NCI-H2196 treated with DMSO at 0.1 percent for 48 hours (cell line): Measurements from ENCODE around the gene CHST3.
"Not testable (repeated sequence)": the region's sequence is repeated elsewhere in the genome, so short reads cannot be mapped to it uniquely, and the experiment has no call there.

Experiments used
- DNase-seq: peaks from one replicate; lab custom pipeline; 2025; ENCODE audit not compliant: unreplicated experiment; lab: John Stamatoyannopoulos, UW

The CHST3 gene

GRCh38 chr10:72027498-72027897 is 63.3 kb downstream of the CHST3 start:
- DNase-seq, result no peak

- DNase-seq, result no peak
Measured at GRCh38 chr10:72029414-72029813, 65.2 kb downstream of the CHST3 start.

- DNase-seq, result no peak
Measured at GRCh38 chr10:72030762-72031543, 66.8 kb downstream of the CHST3 start.

GRCh38 chr10:72031706-72032105 is 67.5 kb downstream of the CHST3 start:
- DNase-seq, result no peak

- DNase-seq, result not testable (repeated sequence)
Measured at GRCh38 chr10:72032409-72033162, 68.4 kb downstream of the CHST3 start.

- no peak for DNase-seq
Measured at GRCh38 chr10:72034040-72034499, 69.9 kb downstream of the CHST3 start.

- DNase-seq, result no peak
Measured at GRCh38 chr10:72034761-72035160, 70.6 kb downstream of the CHST3 start.

GRCh38 chr10:72035252-72035887 is 71.2 kb downstream of the CHST3 start:
- no peak for DNase-seq

GRCh38 chr10:72037266-72037665 is 73.1 kb downstream of the CHST3 start:
- DNase-seq, result no peak

GRCh38 chr10:72037811-72038210 is 73.6 kb downstream of the CHST3 start:
- no peak for DNase-seq

- no peak for DNase-seq
Measured at GRCh38 chr10:72038458-72039001, 74.3 kb downstream of the CHST3 start.

GRCh38 chr10:72039377-72039776 is 75.2 kb downstream of the CHST3 start:
- no peak for DNase-seq

GRCh38 chr10:72041491-72041890 is 77.3 kb downstream of the CHST3 start:
- DNase-seq, result no peak

GRCh38 chr10:72043016-72043834 is 79.0 kb downstream of the CHST3 start:
- DNase-seq, result no peak

GRCh38 chr10:72044417-72045041 is 80.3 kb downstream of the CHST3 start:
- DNase-seq, result no peak

- no peak for DNase-seq
Measured at GRCh38 chr10:72045586-72045985, 81.4 kb downstream of the CHST3 start.

- peak; percentile 40 for DNase-seq
Measured at GRCh38 chr10:72048450-72049124, 84.4 kb downstream of the CHST3 start.

GRCh38 chr10:72049472-72049871 is 85.3 kb downstream of the CHST3 start:
- no peak for DNase-seq

GRCh38 chr10:72049969-72050781 is 86.0 kb downstream of the CHST3 start:
- no peak for DNase-seq
